HG03095 (cell line): ENCODE data around the gene THAP6.
A peak's percentile ranks its signal among the peaks of the same experiment; 100 is the strongest.
"Not testable (repeated sequence)": the region's sequence is repeated elsewhere in the genome, so short reads cannot be mapped to it uniquely, and the experiment has no call there.

Experiments used
- ATAC-seq: cut with Tn5 transposase; IDR thresholded peaks from one replicate; pipeline ENCODE4 v1.9.1; 2021; ENCODE audit warnings: moderate library complexity; ENCODE audit not compliant: unreplicated experiment

THAP6 gene, protein sequence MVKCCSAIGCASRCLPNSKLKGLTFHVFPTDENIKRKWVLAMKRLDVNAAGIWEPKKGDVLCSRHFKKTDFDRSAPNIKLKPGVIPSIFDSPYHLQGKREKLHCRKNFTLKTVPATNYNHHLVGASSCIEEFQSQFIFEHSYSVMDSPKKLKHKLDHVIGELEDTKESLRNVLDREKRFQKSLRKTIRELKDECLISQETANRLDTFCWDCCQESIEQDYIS

DNA sequence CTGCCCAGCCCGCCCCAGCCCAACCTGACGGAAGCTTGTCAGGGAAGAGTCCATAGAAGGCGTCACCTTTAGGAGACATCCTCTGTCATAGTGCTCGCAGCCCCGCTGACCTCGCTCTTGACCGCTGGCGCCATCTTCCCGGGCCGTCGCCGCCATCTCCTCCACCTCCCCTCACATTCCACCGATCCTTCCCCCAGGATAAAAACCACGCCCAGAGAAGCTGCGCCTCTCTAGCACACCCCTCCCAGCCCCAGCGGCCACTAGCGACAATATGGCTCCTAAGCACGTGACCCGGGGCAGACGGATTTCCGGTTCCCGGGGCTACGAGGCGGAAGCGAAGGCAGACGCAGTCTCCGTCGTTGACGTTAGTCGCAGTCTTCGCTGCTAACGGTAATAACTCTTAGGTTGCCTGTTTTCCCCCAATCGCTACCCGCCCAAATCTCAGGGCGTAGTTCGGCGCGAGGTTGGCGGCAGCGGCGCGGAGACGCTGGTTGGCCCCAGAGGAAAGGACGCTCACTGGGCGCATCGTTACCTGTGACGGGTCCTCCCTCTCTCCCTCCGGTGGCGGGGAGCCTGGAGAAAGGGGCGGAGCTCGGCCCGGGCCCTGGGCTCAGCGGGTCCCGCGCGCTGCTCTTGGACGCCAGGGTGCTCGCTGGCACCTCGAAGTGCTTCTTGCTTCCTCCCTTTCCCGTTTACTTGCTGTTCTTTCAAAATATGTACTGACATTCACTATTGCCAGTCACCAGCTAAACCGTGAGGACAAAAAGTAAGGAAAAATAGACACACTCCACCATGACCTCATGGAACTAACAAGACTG is at the start of gene THAP6, which contains the start of gene RCHY1:
Gene THAP6, plus strand, starts transcription at position 343 of the 818 bp plus-strand sequence. CDS start 980 bp downstream, outside the sequence.
Gene RCHY1, minus strand, starts transcription at position 273 of the 818 bp plus-strand sequence. Its CDS starts 117 bp downstream, at position 156.
- ATAC-seq, result peak; percentile 88

DNA sequence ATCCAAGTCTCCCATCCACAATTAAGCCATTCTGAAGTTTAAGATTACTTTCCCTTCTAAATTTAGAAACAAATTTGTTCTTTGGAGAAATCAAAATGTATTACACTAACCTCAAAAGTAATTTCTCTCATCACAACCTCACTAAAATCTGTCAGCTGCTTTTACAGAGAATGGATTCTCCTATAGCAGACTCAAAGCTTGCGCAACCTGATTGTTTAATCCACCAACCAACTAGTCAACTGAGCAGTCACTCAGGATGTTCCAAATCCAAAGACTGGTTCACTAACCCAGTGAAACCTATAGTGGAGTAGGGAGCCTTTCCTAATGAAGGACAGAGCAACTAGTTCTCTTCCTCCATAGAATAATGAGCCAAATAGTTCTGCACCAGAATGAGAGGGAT is 44.4 kb upstream of the THAP6 start:
- ATAC-seq, result no peak

DNA sequence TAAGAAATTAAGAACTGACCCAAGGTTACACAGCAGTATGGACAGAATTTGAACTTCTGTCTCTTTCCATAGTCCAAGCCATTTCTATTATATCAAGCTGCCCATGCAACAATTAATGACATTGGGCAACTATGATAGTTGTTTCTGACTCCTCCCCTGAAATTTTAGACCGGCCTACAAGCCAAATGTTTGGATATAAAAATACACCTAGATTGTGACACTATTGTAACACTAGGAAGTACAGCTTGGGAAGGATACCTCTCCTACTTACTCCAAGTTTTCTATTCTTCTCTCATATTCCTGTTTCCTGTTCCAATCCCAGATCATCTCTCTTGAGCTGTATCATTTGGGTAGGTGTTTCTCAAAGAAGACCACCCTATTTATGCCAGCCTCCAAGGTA is 43.5 kb upstream of the THAP6 start:
- ATAC-seq, result no peak

DNA sequence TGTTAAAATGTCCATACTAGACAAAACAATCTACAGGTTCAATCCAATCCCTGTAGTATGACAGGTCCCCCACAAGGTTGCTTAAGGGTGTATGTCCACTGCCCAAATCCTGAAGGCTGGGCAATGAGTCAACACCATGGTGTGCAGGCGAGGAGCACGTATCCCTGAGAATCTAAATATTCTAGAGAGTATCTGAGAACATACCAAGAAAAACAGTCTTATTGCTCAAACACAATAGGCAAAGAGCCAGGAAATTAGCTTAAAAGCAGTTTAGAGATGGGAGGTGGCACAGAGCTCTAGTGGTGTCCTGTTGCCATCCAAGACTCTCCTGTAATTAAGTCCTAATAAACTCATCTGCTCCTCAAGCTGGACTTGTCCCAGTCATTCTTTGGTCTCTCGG is 37.1 kb upstream of the THAP6 start:
- no peak for ATAC-seq

DNA sequence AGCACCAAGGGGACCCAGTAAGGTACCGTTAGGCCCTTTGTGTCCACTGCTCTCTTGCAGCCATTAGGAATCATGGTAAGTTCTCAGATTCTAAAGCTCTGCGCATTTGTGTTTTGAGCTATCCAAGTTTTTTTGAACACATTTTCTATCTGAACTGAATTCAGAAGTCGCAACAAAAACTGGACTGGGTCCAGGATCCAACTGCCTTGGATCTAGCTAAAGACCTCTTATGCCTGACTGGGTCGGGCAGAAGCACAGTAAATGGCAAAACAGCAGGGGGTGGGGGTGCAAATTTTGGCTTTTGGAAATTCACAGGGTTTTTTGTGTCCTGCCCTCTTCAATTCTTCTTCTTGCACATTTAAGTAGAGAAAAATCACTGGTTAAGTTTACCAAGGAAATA is 30.1 kb upstream of the THAP6 start:
- no peak for ATAC-seq

DNA sequence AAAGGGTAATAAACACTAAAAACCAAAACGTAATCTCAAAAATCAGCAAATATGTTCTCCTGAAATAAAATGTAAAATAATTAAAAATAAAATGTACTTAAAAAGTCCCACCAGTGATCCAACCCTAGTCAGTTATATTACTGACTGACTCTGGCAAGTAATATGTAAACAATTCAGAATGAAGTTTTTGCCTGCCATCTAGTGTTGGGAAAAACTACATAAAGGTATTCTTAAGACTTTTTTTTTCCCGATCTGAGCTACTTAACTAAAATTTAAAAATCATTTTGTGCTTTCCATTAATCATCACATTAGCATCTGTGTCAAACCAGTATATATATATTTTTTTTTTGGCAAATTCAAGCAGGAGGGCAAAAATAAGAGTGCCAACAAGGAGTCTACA is 24.1 kb upstream of the THAP6 start:
- no peak for ATAC-seq

DNA sequence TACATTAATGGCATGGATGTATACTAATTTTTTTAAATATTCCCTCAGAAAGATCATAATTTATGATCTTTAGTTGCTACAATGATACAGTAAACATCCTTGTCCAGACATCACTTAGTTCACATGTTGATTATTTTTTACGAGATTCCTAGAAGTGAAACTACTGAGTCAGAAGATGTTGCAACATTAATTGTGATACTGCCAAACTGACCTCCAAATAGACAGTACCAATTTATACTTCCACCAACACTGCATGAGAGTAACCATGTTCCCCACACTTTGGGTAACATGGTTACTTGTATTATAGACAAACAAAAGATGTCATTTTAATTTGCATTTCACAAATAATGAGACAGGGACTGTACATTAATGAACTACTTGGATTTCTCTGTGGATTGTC is 19.7 kb upstream of the THAP6 start:
- ATAC-seq, result no peak

DNA sequence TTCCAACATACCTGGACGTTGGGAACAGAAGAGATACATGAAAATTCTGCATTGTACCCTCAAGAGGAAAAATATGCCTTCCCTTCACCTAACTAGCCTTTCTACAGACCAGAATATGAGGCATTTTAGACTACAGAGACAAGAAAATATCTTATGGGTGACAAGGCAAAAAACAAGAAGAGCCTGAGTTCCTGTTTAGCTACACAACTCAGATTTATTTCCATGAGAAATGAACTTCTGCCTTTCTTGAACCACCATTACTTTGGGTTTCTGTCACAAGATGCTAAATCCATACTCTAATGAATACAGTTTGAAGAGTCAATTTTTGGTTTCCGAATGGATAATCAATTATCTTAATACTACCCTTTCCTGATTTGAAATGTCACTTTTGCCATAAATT is 18.8 kb upstream of the THAP6 start:
- ATAC-seq, result no peak

DNA sequence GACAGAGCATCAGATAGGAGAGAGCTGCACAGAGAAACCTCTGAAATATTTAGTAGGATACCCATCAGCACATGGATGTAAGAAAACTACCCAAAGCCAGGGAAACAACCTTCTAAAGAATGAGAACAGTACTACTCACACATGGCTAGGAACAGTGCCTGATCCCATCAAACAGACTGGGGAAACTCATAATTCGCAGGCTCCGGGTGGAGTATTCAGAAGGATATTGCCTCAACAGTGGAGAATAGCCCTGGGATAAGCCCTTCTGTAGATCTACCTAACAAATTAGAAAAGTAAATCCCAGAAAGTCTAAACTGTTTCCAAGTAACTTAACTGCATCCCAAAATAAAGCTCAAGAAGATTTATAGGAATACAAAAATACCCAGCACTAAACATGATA is 17.9 kb upstream of the THAP6 start:
- ATAC-seq, result no peak

DNA sequence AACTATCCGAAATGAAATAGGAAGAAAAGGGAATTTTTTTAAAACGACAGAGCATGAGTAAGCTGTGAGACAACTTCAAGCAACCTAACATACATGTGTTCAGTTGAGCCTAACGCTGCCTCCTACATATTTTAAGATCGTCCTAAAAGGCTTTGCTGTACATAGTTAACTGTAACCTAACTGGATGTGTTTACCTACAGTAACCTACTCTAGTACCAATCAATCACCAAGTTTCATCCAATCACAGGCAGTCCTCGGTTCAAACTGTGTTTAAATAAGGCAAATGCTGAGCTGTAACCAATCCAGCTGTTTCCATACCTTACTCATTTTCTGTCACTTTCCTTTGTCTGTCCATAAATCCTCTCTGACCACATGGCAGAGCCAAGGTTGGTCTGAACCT is 17.1 kb upstream of the THAP6 start:
- ATAC-seq, result no peak

DNA sequence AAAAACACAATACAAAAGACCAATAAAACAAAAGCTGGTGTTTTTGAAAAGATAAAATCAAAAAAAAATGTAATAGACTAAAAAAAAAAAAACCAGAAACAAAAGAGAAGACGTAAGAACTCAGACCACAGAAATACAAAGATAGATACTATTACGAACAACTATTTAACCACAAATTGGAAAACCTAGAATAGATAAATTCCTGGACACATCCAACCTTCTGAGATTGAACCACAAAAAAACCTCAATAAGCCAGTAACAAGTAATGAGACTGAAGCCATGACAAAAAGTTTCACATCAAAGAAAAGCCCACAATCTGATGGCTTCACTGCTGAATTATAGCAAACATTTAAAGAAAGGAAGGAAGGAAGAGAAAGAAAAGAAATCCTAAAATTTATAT is 16.2 kb upstream of the THAP6 start:
- no peak for ATAC-seq

DNA sequence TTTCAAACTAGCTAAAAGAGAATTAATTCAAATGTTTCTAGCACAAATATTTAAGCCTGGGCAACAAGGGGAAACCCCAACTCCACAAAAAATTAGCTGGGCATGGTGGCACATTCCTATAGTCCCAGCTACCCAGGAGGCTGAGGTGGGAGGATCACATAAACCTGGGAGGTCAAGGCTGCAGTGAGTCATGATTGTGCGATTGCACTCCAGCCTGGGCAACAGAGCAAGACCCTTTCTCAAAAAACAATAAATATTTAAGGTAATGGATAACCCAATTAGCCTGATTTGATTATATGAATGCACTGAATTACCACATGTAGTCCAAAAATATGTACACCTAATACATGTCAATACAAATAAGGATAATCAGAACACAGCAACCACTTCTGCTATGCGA is 14.4 kb upstream of the THAP6 start:
- ATAC-seq, result no peak

DNA sequence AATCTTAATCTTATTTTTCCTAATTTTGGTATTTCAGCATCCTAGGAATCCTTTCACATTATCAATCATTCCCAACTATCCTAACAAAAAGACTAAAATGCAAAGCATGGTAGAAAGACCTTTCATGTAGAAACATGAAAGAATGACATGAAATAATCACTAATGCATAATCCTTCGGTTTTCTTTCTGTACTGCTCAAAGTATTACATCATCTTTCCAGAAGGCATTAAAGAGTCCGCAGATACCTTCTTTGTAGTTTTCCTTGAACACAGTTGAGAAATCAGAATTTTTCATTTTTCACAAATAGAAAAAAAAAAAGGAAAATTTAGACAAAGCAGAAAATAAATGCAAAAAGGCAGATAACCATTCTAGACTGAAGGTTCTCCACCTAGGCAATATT is 11.6 kb upstream of the THAP6 start:
- no peak for ATAC-seq

DNA sequence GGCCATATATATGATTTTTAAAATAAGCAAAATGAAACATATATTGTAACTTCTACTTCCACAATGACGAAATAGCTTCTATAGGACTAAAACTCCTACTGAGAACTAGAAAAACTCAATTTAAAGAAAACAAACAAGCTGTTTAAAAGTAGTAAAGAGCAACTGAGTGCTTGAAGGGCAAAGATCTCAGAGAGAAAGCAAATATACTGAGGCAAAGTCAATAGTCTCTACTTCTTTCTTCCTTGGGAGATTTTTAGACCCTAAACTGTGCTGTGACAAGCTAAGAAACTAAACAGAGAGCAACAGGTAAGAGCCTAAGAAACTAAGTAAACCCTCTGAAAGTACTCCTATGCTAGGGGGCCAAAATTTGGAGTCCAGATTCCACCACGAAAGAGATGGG is 8.6 kb upstream of the THAP6 start:
- ATAC-seq, result no peak

DNA sequence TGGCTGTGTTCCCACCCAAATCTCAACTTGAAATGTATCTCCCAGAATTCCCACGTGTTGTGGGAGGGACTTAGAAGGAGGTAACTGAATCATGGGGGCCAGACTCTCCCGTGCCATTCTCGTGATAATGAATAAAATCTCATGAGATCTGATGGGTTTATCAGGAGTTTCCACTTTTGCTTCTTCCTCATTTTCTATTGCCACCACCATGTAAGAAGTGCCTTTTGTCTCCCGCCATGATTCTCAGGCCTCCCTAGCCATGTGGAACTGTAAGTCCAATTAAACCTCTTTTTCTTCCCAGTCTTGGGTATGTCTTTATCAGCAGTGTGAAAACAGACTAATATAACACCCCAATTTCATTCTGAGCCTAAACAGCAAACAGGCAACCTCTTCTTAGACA is 4.7 kb upstream of the THAP6 start:
- ATAC-seq, result not testable (repeated sequence)

DNA sequence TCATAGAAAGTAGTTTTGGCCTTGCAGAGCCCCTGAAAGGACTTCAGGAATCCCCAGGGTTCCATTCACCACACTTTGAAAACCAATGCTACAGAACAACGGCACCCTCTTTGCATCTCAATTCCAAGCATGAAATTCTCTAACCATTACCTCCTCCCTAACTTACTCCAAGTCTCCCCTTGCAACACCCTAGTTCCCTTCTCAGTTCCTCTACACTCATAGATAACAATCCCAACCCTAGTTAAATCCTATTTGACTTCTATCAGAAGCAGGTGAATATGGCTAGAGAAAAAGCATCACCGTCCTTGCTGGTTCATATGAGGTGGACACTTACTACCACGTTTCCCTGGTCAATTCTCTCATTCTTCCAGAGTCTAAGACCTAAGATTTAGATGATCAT is 2.4 kb upstream of the THAP6 start:
- no peak for ATAC-seq

DNA sequence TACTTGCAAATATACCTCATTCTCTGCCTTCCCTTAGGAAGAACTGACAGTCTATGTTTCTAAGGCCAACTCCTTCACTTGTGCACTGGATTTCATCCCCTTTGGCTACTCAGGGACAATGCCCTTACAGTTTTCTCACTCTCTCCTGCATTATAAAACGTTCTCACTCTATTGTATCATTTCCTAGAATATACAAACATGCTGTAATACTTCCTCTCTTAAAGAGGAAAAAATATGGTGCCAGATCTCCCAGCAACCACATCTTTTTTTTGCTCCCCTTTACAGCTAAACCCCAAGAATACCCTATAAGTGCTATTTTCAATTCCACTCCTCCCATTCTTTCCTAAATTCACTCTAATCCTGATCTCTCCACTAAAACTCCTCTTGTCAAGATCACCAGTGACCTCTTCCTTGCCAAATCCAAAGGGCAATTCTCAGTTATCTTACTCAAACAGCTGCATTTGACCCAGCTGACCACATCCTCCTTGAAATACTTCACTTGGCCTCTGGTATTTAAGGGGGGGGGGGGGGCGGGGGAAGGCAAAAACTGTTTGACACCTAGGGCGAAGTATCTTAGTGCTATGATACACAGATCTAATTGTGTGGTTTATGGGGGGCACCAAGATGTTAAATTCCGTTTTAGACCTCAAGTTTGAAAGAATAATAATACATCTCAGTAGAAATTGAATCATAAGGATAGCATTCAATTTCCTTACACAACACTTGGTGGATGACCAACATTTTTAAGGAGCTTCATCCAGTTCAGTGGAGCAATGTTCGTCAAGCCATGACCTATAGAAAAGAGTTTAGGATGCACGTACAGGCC is 1.7 kb upstream of the THAP6 start:
- ATAC-seq, result no peak

DNA sequence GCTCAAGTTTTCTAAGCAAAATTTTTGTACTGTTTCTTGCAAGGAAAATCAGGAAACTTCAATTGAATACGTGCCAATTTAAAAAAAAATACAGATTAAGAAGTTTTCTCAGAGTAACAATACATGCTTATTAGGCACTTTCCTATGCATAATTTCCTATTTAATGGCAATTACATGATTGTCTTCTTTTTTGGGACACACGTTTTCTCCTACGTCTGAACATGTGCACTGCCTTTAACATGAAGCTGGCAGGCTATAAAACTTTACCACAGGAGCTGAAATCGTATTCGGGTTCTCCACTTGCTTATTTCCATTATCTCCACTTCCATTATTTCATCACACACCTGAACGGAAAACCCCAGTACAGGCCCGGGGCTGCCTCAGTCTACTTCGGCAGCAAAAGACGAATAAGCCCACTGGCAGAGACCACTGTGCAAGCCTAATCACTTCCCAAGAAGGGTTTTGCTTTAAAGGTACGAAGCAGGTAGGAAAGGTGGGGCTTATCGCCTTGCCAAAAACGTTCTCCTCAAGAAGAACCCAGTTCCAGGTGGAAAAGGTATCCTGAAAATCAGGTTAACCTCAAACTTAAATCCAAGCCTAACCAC is 645 bp upstream of the THAP6 start:
- no peak for ATAC-seq

DNA sequence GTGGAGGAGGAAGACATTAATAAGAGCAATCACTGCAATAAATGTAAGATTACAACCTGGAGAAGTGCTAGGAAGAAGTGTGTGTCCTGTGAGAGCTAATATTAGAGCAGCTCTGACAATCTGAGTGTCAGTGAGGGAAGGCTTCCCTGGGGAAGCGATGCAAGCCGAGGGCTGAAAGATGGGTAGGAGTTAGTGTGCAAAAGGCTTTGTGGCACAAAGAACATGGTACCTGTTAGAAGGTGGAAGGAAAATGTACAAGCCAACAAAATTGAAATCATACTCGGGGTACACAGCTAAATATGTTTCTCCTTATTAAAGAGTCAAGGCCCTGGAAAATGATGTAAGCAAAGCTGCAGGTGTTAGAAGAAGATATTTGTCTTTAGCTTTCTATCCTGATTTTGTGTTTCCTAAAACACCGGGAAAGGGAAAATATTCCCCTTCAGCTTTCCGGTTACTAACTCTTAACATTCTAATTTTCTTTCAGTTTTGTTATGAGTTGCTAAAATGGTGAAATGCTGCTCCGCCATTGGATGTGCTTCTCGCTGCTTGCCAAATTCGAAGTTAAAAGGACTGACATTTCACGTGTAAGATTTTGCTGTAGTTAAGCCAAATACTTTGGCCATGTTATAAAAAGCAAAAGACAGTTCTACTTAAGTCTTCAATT is 808 bp downstream of the THAP6 start:
- no peak for ATAC-seq

DNA sequence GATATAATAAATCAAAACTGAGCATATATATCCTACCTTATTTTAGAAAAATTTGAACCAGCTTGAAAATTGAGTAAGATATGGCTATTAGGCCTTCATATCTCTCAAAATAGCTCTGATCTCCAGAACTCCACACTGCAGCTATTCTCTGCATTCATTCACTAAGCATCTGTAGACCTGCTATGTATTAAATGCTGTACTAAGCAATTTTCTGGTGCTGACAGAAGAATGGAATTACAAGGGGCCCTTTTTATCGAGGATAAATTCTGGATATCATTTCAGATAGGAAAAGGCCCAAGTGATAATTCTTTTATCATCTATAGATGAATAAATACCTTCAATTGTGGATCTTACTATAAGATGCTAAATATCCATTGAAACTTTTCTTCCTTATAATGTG is 1.9 kb downstream of the THAP6 start:
- no peak for ATAC-seq

DNA sequence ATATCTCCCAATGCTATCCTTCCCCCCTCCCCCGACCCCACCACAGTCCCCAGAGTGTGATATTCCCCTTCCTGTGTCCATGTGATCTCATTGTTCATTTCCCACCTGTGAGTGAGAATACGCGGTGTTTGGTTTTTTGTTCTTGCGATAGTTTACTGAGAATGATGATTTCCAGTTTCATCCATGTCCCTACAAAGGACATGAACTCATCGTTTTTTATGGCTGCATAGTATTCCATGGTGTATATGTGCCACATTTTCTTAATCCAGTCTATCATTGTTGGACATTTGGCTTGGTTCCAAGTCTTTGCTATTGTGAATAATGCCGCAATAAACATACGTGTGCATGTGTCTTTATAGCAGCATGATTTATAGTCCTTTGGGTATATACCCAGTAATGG is 5.2 kb downstream of the THAP6 start:
- not testable (repeated sequence) for ATAC-seq
